Measurements from ENCODE around the gene STAG1. TPM values are rescaled to one million over a fixed set of nuclear protein-coding genes. Genes with fewer than 3 reads are reported as not detected.
"Not testable (repeated sequence)": the region's sequence is repeated elsewhere in the genome, so short reads cannot be mapped to it uniquely, and the experiment has no call there.

Gene STAG1
- total and polyA plus RNA-seq, 7 experiments from 2014 or later: 18.5 to 50.7 (median 42.0) TPM

DNA sequence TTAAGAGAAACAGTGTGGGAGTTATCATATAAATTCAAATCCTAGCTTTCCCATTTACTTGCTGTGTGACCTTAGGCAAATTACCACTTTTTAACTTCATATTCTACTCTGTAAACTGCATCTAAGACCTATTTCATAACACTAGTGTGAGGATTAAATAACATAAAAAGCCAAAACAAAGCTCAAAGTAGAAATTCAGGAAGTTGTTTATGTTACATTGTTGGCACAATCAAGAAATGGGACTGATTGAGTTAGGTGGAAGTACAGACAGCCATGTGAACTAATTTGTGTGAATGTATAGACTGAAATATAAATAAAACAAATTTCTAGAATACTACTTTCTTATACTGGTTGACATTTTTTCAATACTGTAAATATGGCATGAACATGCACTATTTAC, 131.7 kb downstream of the STAG1 start:
- H3K27ac ChIP-seq (ENCODE audit: low read depth, low read length): no peak overlapping the region
- Mint-ChIP-seq H3K9me3 (no peaks in the 10 kb centered on the region), H3K4me3 (no peak overlapping the region), H3K4me1 (peaks cover 8 to 19% (median 11%) of the 10 kb centered on the region in 7 donors), H3K27me3 (no peaks in the 10 kb centered on the region), H3K36me3 (peaks cover 4 to 47% (median 31%) of the 10 kb centered on the region in 5 donors), H3K27ac (peak overlapping the region in 1 of 9 donors; percentile 19)
- no peak for ATAC-seq
- H3K9me3 ChIP-seq (ENCODE audit: control insufficient read depth in 2 of 3, low read length in 3 of 3): no peaks in the 10 kb centered on the region
- ChIA-PET POLR2A (interaction anchor here (0.6 kb wide), 1 partner anchor 30 kb away, joined by 4 read pairs; no protein-coding TSS in a partner anchor), CTCF (no interaction called here)
- H3K4me3 ChIP-seq (ENCODE audit: low read length): no peak overlapping the region
- peaks cover 0 to 21% (median 0%) of the 10 kb centered on the region in 3 experiments for H3K36me3 ChIP-seq (ENCODE audit: control insufficient read depth in 2 of 3, insufficient read depth in 3 of 3, low read length in 3 of 3)
- no peaks in the 10 kb centered on the region for H3K4me1 ChIP-seq (ENCODE audit: control insufficient read depth in 2 of 2, insufficient read depth in 2 of 2, low read length in 2 of 2)
- DNase-seq: no peak
- intact Hi-C loops (cut with micrococcal nuclease): loop anchor here in 1 of 2 donors (10.0 kb wide), 1 partner anchor 546 kb away; no protein-coding TSS in a partner anchor
- no peaks in the 10 kb centered on the region for H3K27me3 ChIP-seq (ENCODE audit: control insufficient read depth in 2 of 2, insufficient read depth in 2 of 2, low read length in 2 of 2)

DNA sequence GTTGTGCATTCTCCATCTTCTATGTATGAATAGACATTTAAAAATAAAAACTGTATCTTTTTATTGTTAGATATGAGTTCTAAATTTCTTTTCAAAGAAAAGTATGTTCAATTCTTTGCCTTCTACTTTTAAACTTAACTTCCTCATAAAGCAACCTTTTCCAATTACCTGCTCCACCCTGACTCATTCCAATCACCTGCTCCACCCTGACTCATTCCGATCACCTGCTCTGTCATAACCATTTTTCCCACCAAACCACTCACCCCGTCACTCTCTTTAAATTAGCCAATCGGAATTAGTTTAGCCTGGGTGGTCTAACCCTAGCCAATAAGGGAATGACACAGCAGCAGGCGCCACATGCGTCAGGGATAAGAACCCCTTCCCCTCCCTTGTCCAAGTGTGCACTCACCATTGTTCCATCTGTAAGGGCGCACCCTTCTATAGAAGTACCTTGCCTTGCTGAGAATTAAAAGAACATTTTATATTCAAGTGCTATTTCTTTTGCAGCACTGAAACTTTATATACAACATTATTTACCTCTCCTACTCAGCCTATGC, 134.1 kb downstream of the STAG1 start:
- H3K27ac Mint-ChIP-seq: peak overlapping the region in 2 of 9 donors; percentile 17 to 69

DNA sequence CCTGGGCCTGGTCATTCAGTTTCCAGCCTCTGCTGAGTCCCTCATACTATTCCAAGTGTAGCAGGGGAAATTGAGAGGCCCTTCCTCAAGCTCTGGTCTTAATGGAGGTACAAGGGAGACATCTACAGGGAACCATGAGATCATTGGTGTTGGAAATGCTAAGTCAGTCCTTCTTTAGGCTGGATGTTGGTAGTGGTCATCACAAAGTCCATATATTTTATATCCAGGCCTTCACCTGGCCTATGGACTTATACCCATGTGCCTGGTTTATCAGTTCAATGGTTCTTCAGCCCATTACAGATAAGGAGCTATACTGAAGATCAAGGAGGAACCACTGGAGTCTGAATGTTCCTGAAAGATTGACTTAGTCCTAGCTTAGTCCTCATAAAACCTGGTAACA, 135.0 kb downstream of the STAG1 start:
- ATAC-seq: no peak
- no peak overlapping the region for H3K27ac Mint-ChIP-seq
- H3K27ac ChIP-seq (ENCODE audit: low read depth, low read length): no peak overlapping the region

More for the DNA sequence above, 134.1 kb downstream of the STAG1 start:
- CTCF ChIA-PET; H3K27ac ChIP-seq (ENCODE audit: low read depth, low read length); H3K27me3 Mint-ChIP-seq; H3K4me1 ChIP-seq (ENCODE audit: control insufficient read depth in 2 of 2, insufficient read depth in 2 of 2, low read length in 2 of 2); H3K27me3 ChIP-seq (ENCODE audit: control insufficient read depth in 2 of 2, insufficient read depth in 2 of 2, low read length in 2 of 2); H3K4me3 ChIP-seq (ENCODE audit: low read length); H3K9me3 ChIP-seq (ENCODE audit: control insufficient read depth in 2 of 3, low read length in 3 of 3); POLR2A ChIA-PET; DNase-seq; H3K4me3 Mint-ChIP-seq; intact Hi-C loops (cut with micrococcal nuclease); H3K9me3 Mint-ChIP-seq; ATAC-seq: not testable (repeated sequence)
- peaks cover 3 to 14% (median 7%) of the 10 kb centered on the region in 7 donors for H3K4me1 Mint-ChIP-seq
- H3K36me3 Mint-ChIP-seq: peaks cover 4 to 45% (median 31%) of the 10 kb centered on the region in 5 donors
- H3K36me3 ChIP-seq (ENCODE audit: control insufficient read depth in 2 of 3, insufficient read depth in 3 of 3, low read length in 3 of 3): peaks cover 0 to 20% (median 0%) of the 10 kb centered on the region in 3 experiments

DNA sequence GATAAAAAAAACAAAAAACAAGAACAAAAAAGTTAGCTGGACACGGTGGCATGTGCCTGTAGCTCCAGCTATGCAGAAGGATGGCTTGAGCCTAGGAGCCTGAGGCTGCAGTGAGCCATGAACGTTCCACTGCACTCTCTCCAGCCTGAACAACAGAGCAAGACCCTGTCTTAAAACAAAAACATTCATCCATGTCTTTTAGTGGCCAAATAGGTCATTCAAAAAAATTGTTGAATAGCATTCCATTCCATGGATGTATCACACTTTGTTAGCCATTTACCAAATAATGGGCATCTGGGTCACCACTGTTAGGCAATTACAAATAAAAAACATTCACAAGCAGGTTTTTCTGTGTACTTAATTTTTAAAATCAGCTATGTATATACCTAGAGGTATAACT, 139.7 kb downstream of the STAG1 start:
- no peak overlapping the region for H3K4me3 Mint-ChIP-seq
- no peaks in the 10 kb centered on the region for H3K9me3 ChIP-seq (ENCODE audit: control insufficient read depth in 2 of 3, low read length in 3 of 3)
- H3K9me3 Mint-ChIP-seq: no peaks in the 10 kb centered on the region
- no peak overlapping the region for H3K4me3 ChIP-seq (ENCODE audit: low read length)
- ChIA-PET POLR2A (interaction anchor here (0.9 kb wide), 1 partner anchor 140 kb away, joined by 3 read pairs; the partner anchor contains the start of gene STAG1), CTCF (no interaction called here)
- peaks cover 4 to 19% (median 14%) of the 10 kb centered on the region in 5 donors for H3K36me3 Mint-ChIP-seq
- H3K36me3 ChIP-seq (ENCODE audit: control insufficient read depth in 2 of 3, insufficient read depth in 3 of 3, low read length in 3 of 3): peaks cover 0 to 4% (median 0%) of the 10 kb centered on the region in 3 experiments
- H3K27me3 Mint-ChIP-seq: no peaks in the 10 kb centered on the region
- H3K4me1 ChIP-seq (ENCODE audit: control insufficient read depth in 2 of 2, insufficient read depth in 2 of 2, low read length in 2 of 2): no peaks in the 10 kb centered on the region
- no peak overlapping the region for H3K27ac ChIP-seq (ENCODE audit: low read depth, low read length)
- ATAC-seq (no peak), DNase-seq (no peak)
- H3K27me3 ChIP-seq (ENCODE audit: control insufficient read depth in 2 of 2, insufficient read depth in 2 of 2, low read length in 2 of 2): no peaks in the 10 kb centered on the region
- peaks cover 0 to 4% (median 3%) of the 10 kb centered on the region in 7 donors for H3K4me1 Mint-ChIP-seq
- H3K27ac Mint-ChIP-seq: no peak overlapping the region
- intact Hi-C loops (cut with micrococcal nuclease): no loop called here

More for the DNA sequence above, 135.0 kb downstream of the STAG1 start:
- intact Hi-C loops (cut with micrococcal nuclease): no loop called here
- H3K9me3 ChIP-seq (ENCODE audit: control insufficient read depth in 2 of 3, low read length in 3 of 3): no peaks in the 10 kb centered on the region
- POLR2A ChIA-PET: no interaction called here
- H3K4me1 Mint-ChIP-seq: peaks cover 3 to 10% (median 6%) of the 10 kb centered on the region in 7 donors
- peaks cover 0 to 11% (median 0%) of the 10 kb centered on the region in 3 experiments for H3K36me3 ChIP-seq (ENCODE audit: control insufficient read depth in 2 of 3, insufficient read depth in 3 of 3, low read length in 3 of 3)
- no peaks in the 10 kb centered on the region for H3K9me3 Mint-ChIP-seq
- peaks cover 4 to 38% (median 27%) of the 10 kb centered on the region in 5 donors for H3K36me3 Mint-ChIP-seq
- no peak for DNase-seq
- no peaks in the 10 kb centered on the region for H3K27me3 ChIP-seq (ENCODE audit: control insufficient read depth in 2 of 2, insufficient read depth in 2 of 2, low read length in 2 of 2)
- no peaks in the 10 kb centered on the region for H3K27me3 Mint-ChIP-seq
- no peak overlapping the region for H3K4me3 ChIP-seq (ENCODE audit: low read length)
- no peaks in the 10 kb centered on the region for H3K4me1 ChIP-seq (ENCODE audit: control insufficient read depth in 2 of 2, insufficient read depth in 2 of 2, low read length in 2 of 2)
- CTCF ChIA-PET: no interaction called here
- H3K4me3 Mint-ChIP-seq: no peak overlapping the region

DNA sequence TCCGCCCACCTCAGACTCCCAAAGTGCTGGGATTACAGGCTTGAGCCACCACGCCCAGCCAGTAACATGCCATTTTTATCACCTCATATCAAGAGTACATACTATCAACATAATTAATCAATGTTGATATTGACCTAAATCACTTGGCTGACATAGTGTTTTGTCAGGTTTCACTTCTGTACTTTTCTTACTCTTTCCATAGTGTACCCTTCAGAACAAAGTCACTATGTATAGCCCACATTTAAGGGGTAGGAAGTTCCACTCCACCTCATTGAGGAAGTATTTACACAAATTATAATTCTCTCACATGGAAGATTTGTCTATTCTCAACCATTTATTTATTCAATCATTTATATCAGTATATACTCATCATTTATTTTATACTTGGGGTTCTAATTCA, 145.2 kb downstream of the STAG1 start:
- POLR2A ChIA-PET: no interaction called here
- Histone ChIP-seq H3K9me3 (ENCODE audit: control insufficient read depth in 2 of 3, low read length in 3 of 3) (no peaks in the 10 kb centered on the region), H3K4me1 (ENCODE audit: control insufficient read depth in 2 of 2, insufficient read depth in 2 of 2, low read length in 2 of 2) (no peaks in the 10 kb centered on the region), H3K4me3 (ENCODE audit: low read length) (no peak overlapping the region), H3K36me3 (ENCODE audit: control insufficient read depth in 2 of 3, insufficient read depth in 3 of 3, low read length in 3 of 3) (peaks cover 0 to 9% (median 0%) of the 10 kb centered on the region in 3 experiments), H3K27ac (ENCODE audit: low read depth, low read length) (no peak overlapping the region), H3K27me3 (ENCODE audit: control insufficient read depth in 2 of 2, insufficient read depth in 2 of 2, low read length in 2 of 2) (no peaks in the 10 kb centered on the region)
- DNase-seq (no peak), ATAC-seq (no peak)
- Mint-ChIP-seq H3K4me1 (peaks cover 0 to 17% (median 8%) of the 10 kb centered on the region in 7 donors), H3K9me3 (no peaks in the 10 kb centered on the region), H3K36me3 (peaks cover 11 to 38% (median 25%) of the 10 kb centered on the region in 5 donors), H3K27ac (no peak overlapping the region), H3K27me3 (no peaks in the 10 kb centered on the region), H3K4me3 (no peak overlapping the region)
- intact Hi-C loops (cut with micrococcal nuclease): loop anchor here in 1 of 2 donors (2.0 to 10.0 kb wide), 2 partner anchors 16 to 408 kb away; no protein-coding TSS in a partner anchor
- CTCF ChIA-PET: interaction anchor here (0.9 kb wide), 1 partner anchor 146 kb away, joined by 3 read pairs; no protein-coding TSS in a partner anchor

DNA sequence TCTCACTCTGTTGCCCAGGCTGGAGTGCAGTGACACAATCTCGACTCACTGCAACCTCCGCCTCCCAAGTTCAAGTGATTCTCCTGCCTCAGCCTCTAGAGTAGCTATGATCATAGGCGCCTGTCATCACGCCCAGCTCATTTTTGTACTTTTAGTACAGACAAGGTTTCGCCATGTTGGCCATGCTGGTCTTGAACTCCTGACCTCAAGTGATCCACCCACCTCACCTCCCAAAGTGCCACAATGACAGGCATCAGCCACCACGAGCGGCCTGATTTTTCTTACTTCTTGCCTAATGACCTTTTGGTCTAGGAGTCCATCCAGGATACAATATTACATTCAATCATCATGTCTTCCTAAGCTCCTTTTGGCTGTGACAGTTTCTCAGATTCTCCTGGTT, 146.0 kb downstream of the STAG1 start:
- H3K4me1 Mint-ChIP-seq: peaks cover 0 to 17% (median 8%) of the 10 kb centered on the region in 7 donors
- H3K36me3 ChIP-seq (ENCODE audit: control insufficient read depth in 2 of 3, insufficient read depth in 3 of 3, low read length in 3 of 3); H3K4me3 Mint-ChIP-seq; ATAC-seq; H3K27me3 ChIP-seq (ENCODE audit: control insufficient read depth in 2 of 2, insufficient read depth in 2 of 2, low read length in 2 of 2); H3K27ac ChIP-seq (ENCODE audit: low read depth, low read length); H3K4me1 ChIP-seq (ENCODE audit: control insufficient read depth in 2 of 2, insufficient read depth in 2 of 2, low read length in 2 of 2); H3K9me3 Mint-ChIP-seq; H3K4me3 ChIP-seq (ENCODE audit: low read length); H3K27me3 Mint-ChIP-seq; H3K9me3 ChIP-seq (ENCODE audit: control insufficient read depth in 2 of 3, low read length in 3 of 3); DNase-seq; CTCF ChIA-PET: not testable (repeated sequence)
- POLR2A ChIA-PET: interaction anchor here (0.6 kb wide), 1 partner anchor 113 kb away, joined by 3 read pairs; no protein-coding TSS in a partner anchor
- peak overlapping the region in 2 of 9 donors; percentile 12 to 52 for H3K27ac Mint-ChIP-seq
- intact Hi-C loops (cut with micrococcal nuclease): loop anchor here in 1 of 2 donors (2.0 to 10.0 kb wide), 2 partner anchors 17 to 409 kb away; no protein-coding TSS in a partner anchor
- peaks cover 11 to 42% (median 24%) of the 10 kb centered on the region in 5 donors for H3K36me3 Mint-ChIP-seq
